K562 (cell line): Measurements from ENCODE around the gene TASP1.

Source experiments
- CTCF ChIP-seq, 3 experiments: IDR thresholded peaks in 2 of 3; conservative IDR thresholded peaks in 1 of 3; 2 replicates each; pipeline ENCODE4 v1.5.1; 2011 to 2012; ENCODE audit warnings: low read length in 3 of 3, mild to moderate bottlenecking in 3 of 3, control low read depth in 2 of 3, improper control_type of control experiment in 1 of 3, inconsistent platforms in 1 of 3, low read depth in 1 of 3, mixed read lengths in 1 of 3, moderate library complexity in 1 of 3; ENCODE audit not compliant: insufficient read depth in 2 of 3
- HMG20A ChIP-seq: fragments of 450-650 bp; formaldehyde crosslinking; conservative IDR thresholded peaks from 2 replicates; pipeline ENCODE4 v1.4.0; 2020; ENCODE audit warnings: mild to moderate bottlenecking, mixed read lengths
- MXI1 ChIP-seq: IDR thresholded peaks from 2 replicates; pipeline ENCODE4 v1.6.1; 2011; ENCODE audit warnings: low read depth, mild to moderate bottlenecking, improper control_type of control experiment, low read length
- TBL1XR1 ChIP-seq, 2 experiments: IDR thresholded peaks; 2 replicates each; pipeline ENCODE4 v1.6.1; 2012; ENCODE audit warnings: improper control_type of control experiment in 2 of 2, low read length in 2 of 2, mild to moderate bottlenecking in 1 of 2
- ZBTB1 ChIP-seq: sonication (generic); formaldehyde crosslinking; IDR thresholded peaks from 2 replicates; pipeline ENCODE4 v1.8.1; 2023; ENCODE audit warnings: missing genetic modification reagents, low read depth, mild to moderate bottlenecking, borderline replicate concordance

GRCh38 chr20:13552061-13552460 is 86.7 kb downstream of the TASP1 start:
- TF ChIP-seq ZBTB1 (CRISPR knock-in tag) = no peak
- no peak for TF ChIP-seq TBL1XR1 (IDR thresholded peaks at IDR 0.05; ENCODE audit: low read length in 2 of 2)
- no peak for TF ChIP-seq MXI1
- TF ChIP-seq HMG20A (CRISPR knock-in tag) = no peak
- no peak for TF ChIP-seq CTCF (IDR thresholded peaks at IDR 0.05 in 2 of 3, conservative IDR thresholded peaks at IDR 0.05 in 1 of 3; ENCODE audit: insufficient read depth in 2 of 3, low read depth in 1 of 3, low read length in 3 of 3)
